NCI-H2171 treated with DMSO at 0.1 percent for 48 hours (cell line): Measurements from ENCODE around the gene WDR27.

Source experiments
- DNase-seq: peaks from one replicate; lab custom pipeline; 2025; lab: John Stamatoyannopoulos, UW

WDR27 gene

DNA sequence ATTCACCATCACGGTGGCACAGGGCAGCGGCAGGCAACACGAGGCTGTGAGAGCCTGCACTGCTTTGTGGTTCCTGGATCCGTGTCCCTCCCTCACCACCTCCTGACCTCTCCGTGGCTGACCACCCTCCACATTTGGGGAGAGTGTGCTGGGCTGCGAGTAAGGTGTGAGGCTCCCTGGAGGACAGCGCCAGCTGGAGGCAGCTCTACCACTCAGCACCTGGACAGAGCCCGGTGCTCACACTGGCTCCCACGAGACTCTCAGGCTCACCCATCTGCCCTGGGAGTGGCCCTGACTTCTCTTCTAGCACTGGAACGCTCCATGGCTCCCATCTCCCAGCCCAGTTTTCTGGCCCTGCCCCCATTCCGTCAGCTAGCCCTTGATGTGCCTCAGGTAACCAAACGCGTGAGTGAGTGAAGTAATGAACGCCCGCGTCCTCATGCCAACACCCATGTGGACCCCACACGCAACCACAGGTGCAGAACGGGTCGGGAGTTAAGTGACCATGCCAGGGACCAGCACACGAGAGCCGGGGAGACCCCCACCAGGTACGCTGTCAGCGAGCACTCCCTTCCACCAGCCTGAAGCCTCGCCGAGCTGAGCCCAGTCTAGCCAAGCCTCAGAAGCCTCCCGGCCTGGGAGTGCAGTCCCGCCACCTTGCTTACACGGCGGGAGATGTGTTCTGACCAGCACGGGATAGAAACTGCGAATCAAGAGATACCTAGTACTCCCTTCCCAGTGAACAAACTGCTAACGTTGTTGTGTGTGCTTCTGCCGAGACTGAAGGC, 137.2 kb downstream of the WDR27 start:
- DNase-seq = no peak

GRCh38 chr6:169561665-169562064, 140.2 kb downstream of the WDR27 start:
- DNase-seq = no peak

DNA sequence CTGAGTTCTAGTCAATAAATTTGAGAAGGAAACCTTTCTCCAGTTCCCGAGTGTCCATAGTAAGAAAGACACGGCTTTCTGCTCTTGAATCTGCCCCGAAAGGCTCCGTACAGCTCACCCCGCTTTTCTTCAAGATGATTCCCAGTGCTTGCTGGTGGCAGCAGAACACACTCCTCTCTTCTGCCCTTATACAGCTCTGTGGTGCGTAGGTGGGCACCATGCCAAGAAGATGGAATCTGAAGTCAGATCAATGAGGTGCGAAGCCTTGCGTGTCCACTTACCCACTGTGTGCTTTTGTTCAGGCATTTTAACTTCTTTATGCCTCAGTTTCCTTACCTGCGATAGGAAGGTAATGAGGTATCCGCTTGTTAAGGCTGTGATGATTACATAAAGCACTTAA, 142.2 kb downstream of the WDR27 start:
- no peak for DNase-seq

GRCh38 chr6:169558774-169559441, 142.9 kb downstream of the WDR27 start:
- no peak for DNase-seq

DNA sequence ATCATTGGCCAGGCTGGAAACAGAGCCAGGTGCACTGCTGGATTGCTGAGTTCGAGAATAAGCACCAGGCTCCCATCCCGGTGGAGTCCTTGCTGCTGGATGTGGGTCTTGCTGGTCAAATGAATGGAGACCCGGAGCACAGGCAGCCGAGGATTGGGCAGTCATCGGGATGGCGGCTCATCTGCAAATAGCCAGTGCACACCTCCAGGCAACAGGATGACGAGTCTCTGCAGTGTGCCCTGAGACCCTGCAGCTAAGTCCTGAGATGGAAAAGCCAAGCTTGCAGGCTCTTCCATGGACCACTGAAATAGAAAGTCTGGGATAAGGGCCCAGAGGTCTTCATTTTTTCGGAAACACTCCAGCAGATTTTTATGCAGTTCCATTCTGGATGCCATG, 143.5 kb downstream of the WDR27 start:
- no peak for DNase-seq

DNA sequence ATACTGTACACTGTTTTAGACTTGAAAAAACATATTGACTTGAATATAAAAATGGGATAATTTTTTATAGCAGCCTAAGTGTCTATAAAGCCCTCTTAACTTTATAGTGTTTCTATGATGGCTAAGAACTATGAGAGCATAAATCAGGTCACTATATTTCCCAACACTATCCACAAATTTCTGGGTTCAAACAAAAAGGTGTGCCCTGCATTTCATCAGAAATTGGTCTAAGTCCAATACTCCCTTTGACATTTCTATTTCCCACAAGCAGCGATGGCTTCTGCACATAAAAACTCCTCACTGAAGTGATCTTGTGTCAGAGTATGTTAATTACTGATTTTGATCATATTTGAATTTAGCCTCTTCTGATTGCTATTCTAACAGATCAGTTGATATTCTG, 143.9 kb downstream of the WDR27 start:
- no peak for DNase-seq

- DNase-seq = no peak
Observed at GRCh38 chr6:169556758-169557548, 144.9 kb downstream of the WDR27 start.

GRCh38 chr6:169555971-169556617, 145.7 kb downstream of the WDR27 start:
- no peak for DNase-seq

DNA sequence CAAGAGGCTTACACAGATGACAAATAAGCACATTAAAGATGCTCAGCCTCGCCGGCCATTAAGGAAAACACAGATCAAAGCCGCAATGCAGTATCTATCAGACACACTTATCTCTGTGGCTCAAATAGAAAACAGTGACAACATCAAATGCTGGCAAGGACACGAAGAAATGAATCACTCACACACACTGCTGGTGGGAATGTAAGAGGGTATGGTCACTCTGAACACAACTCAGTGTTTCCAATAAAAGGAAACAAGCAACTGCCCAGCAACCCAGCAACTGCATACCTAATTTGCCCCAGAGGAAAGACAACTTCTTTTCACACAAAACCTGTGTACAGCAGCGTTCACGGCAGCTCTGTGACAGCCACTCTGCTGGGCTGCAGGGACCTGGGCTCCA, 155.8 kb downstream of the WDR27 start:
- DNase-seq = no peak

DNA sequence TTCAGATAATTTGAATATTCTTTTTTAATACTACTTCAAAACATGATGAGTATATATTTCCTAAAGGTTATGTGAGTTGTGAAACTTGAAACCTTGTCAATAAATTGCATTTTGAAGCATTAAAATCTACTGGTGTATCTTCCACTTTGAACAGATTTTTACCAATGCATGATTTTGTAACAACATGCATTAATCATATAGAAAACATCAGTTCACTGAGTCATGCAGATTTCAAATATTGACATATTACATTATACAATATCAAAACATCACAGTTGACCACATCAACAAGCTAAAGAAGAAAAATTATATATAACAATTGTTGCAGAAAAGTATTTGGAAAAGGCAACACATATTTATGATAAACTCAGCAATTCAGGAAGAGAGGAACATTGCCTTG, 158.1 kb downstream of the WDR27 start:
- no peak for DNase-seq

GRCh38 chr6:169542491-169542890, 159.3 kb downstream of the WDR27 start:
- no peak for DNase-seq

DNA sequence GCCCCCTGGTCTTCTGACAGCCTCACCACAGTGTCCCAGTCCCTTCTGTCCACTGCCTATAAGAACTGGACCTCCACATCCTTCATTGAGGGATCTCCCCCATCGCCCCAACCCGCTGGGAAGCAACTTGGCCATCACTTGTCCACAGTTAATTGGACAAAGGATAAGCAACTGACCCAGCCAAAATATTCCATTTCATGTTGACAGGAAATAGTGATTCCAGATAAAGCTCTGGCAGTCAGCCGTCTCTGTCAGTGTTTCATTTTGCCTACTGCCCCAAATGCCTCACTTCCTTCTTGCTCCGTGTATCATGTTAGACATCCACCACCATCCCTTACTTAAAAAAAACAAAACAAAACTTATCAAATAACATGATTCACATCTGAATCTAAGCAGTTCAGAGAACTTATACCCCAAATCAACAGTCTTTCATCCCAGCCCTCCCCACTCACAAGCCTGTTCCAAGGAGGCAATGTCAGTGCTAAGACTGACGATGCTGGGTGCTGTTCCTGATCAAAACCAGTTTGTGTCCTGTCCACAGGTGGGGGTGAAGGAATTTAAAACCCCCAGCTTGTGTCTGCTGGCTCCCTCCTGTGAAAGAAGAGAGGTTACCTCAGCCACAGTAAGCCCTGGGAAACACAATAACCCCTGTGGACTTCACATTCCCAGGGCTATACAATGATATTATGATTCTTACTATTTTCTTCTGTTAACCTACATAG, 162.5 kb downstream of the WDR27 start:
- DNase-seq = no peak

- no peak for DNase-seq
Observed at GRCh38 chr6:169536446-169537170, 165.2 kb downstream of the WDR27 start.

DNA sequence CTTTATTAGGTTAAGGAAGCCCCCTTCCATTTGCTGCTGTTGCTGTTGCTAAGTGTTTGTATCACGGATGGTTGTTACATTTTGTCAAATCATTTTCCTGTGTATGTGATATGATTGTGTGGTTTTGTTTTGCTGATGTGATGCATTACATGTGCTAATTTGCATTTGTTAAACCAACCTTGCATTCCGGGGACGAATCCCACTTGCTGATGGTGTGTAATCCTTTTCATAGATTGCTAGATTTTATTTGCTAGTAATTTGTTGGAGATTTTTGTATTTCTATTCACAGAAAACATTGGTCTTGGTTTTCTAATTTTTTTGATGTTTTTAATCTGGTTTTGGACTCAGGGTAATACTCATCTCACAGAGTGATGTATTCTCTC, 167.8 kb downstream of the WDR27 start:
- DNase-seq = no peak

- no peak for DNase-seq
Observed at GRCh38 chr6:169533301-169534038, 168.4 kb downstream of the WDR27 start.

GRCh38 chr6:169530752-169531123, 171.1 kb downstream of the WDR27 start:
- DNase-seq = no peak

GRCh38 chr6:169529931-169530751, 171.7 kb downstream of the WDR27 start:
- no peak for DNase-seq

GRCh38 chr6:169528755-169529154, 173.1 kb downstream of the WDR27 start:
- no peak for DNase-seq

GRCh38 chr6:169527306-169527705, 174.5 kb downstream of the WDR27 start:
- no peak for DNase-seq

DNA sequence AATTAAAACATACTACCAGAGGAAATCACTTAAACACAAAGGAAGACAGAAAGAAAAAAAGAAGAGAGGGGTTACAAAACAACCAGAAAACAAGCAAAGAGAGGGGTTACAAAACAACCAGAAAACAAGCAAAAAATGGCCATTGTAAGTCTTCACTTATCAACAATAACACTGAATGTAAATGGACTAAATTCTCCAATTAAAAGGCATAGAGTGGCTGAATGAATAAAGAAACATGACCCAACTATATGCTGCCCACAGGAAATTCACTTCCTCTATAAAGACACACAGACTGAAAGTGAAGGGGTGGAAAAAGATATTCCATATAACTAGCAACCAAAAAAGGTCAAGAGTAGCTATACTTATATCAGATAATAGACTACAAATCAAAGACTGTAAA, 180.0 kb downstream of the WDR27 start:
- DNase-seq = no peak
